Heart right ventricle (tissue), 16 donors: ENCODE measurements around the gene ZNF780B. TPM values are rescaled to one million over a fixed set of nuclear protein-coding genes. Genes with fewer than 3 reads are reported as not detected.
"Not testable (repeated sequence)": the region's sequence is repeated elsewhere in the genome, so short reads cannot be mapped to it uniquely, and the experiment has no call there.

ENCODE experiments used
- ATAC-seq, 8 donors: fragments of 200-7000 bp; cut with Tn5 transposase; one replicate each; pipeline ENCODE4 v1.9.1; 2020; ENCODE audit warnings: mild to moderate bottlenecking in 8 of 8, moderate library complexity in 8 of 8, moderate number of reproducible peaks in 1 of 8
- DNase-seq, 2 donors: peaks; one replicate each; pipeline ENCODE4 v3.0.0-alpha.2; 2020
- H3K27ac ChIP-seq, 10 donors: fragments of 200-600 bp; sonication (generic) in 2 of 10; one replicate each; pipeline versions ENCODE4 v1.5.0 to v1.8.0; 2020 to 2022; ENCODE audit warnings: mild to moderate bottlenecking in 3 of 10
- H3K27me3 ChIP-seq, 7 donors: fragments of 200-600 bp; one replicate each; pipeline ENCODE4 v1.8.0; 2021 to 2022; ENCODE audit warnings: mild to moderate bottlenecking in 2 of 7
- H3K36me3 ChIP-seq, 9 donors: fragments of 200-600 bp; sonication (generic) in 1 of 9; one replicate each; pipeline versions ENCODE4 v1.5.0 to v1.8.0; 2020 to 2022; ENCODE audit warnings: mild to moderate bottlenecking in 2 of 9
- H3K4me1 ChIP-seq, 9 donors: fragments of 200-600 bp; sonication (generic) in 1 of 9; one replicate each; pipeline versions ENCODE4 v1.5.0 to v1.8.0; 2020 to 2022; ENCODE audit warnings: mild to moderate bottlenecking in 4 of 9
- H3K4me3 ChIP-seq, 10 donors: fragments of 200-600 bp; sonication (generic) in 2 of 10; one replicate each; pipeline versions ENCODE4 v1.5.0 to v1.8.0; 2020 to 2022; ENCODE audit warnings: mild to moderate bottlenecking in 7 of 10, moderate library complexity in 2 of 10
- H3K9me3 ChIP-seq, 11 donors: fragments of 200-600 bp in 10 of 11; sonication (generic) in 2 of 11; one replicate each; pipeline versions ENCODE4 v1.5.0 to v1.8.0; 2013 to 2022; ENCODE audit warnings: mild to moderate bottlenecking in 2 of 11, control low read depth in 1 of 11, moderate library complexity in 1 of 11
- WGBS, 2 donors: extraction: QIAGEN DNeasy Blood & Tissue Kit; methylation state at CpG; one replicate each; pipeline ENCODE4 v1.1.7; 2013; ENCODE audit warnings: inconsistent platforms in 1 of 2; 5-methylcytosine and 5-hydroxymethylcytosine counted together
- intact Hi-C, 10 donors: fragments of 100-400 bp; cut with DNase I; formaldehyde crosslinking; loops; one replicate each; pipeline versions ENCODE4 v1.11.1 to v1.14.2; 2022
- polyA plus RNA-seq, 2 donors: library from polyadenylated mRNA; stranded (reverse); fragments of 200-250 nt; gene quantifications; one replicate each; pipeline ENCODE4 v1.2.3, GENCODE V29; 2013
- total RNA-seq, 10 donors: library from RNA; stranded (reverse); fragmentation: NEBNext Ultra II Directional in 3 of 10; extraction: Animal tissue kit (Norgen Biotek cat#: 25700) in 3 of 10; gene quantifications; one replicate each; pipeline versions ENCODE4 v1.2.1 to v1.2.4, GENCODE V29; 2021 to 2023
- TF ChIP-seq, protein P1 (sequence below), 9 donors: fragments of 200-600 bp; sonication (generic) in 2 of 9; IDR thresholded peaks; one replicate each; pipeline versions ENCODE4 v1.5.0 to v1.8.0; 2021 to 2022; ENCODE audit warnings: antibody characterized with exemption in 9 of 9, mild to moderate bottlenecking in 5 of 9, moderate library complexity in 1 of 9
- donor health status: Arrhythmogenic right ventricular cardiomyopathy.
- donor health status: ischemic (EF 13 %, LVEDD 7.1; RV severe dilation, severe dysfunction).
- donor health status: healthy with polysubstance abuse.
- donor health status: DM: no; HTN: yes; CAD: no.
- donor health status: DM: no; HTN: no; CAD: no.
- donor health status: ischemic (EF 25% LVEDD 6.9; RV normal size, moderate dysfunction).
- donor health status: ischemic (EF 25% LVEDD 5.7; RV mildly dilated, moderate dysfunction).
- donor health status: healthy.
- donor health status: DM: yes; HTN: yes; CAD: no.
- donor health status: Ischemic cardiomyopathy.
- donor health status: ischemic (EF 35%, LVEDD 5.7; RV mildly dilated, moderate dysfunction).
- donor health status: nonischemic (EF 11% LVEDD 7.7; RV severe dilation, severe dysfunction).
- donor health status: DM: yes; HTN: yes; CAD: no.
- donor health status: PGD.
- donor health status: ischemic (EF 29% LVEDD 5.4; RV normal size, mild dysfunction).
- donor health status: nonischemic (EF 23%, LVEDD 6.1; RV moderate dilation, normal function).

Gene ZNF780B
- total and polyA plus RNA-seq, 12 donors: 3.1 to 29.7 (median 24.5) TPM

DNA sequence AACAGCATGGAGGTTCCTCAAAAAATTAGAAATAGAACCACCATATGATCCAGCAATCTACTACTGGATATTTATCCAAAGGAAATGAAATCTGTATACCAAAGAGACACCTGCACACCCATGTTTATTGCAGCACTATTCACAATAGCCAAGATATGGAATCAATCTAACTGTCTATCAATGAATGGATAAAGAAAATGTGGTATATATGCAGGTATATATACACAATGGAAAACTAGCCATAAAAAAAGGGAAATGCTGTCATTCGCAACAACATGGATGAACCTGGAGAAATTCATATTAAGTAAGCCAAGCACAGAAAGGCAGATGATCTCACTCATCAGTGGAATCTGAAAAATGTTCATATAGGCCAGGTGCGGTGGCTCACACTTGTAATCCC lies 2.5 kb downstream of the ZNF780B start:
- ATAC-seq (no peak), DNase-seq (no peak)
- peaks cover 0 to 49% (median 8%) of the 10 kb centered on the region in 11 donors for H3K9me3 ChIP-seq
- H3K4me1 ChIP-seq: peaks cover 0 to 31% (median 16%) of the 10 kb centered on the region in 9 donors
- WGBS, 2 donors: 97 to 100% methylated on average over 2 of the region's 2 CpGs
- TF ChIP-seq, protein P1, sequence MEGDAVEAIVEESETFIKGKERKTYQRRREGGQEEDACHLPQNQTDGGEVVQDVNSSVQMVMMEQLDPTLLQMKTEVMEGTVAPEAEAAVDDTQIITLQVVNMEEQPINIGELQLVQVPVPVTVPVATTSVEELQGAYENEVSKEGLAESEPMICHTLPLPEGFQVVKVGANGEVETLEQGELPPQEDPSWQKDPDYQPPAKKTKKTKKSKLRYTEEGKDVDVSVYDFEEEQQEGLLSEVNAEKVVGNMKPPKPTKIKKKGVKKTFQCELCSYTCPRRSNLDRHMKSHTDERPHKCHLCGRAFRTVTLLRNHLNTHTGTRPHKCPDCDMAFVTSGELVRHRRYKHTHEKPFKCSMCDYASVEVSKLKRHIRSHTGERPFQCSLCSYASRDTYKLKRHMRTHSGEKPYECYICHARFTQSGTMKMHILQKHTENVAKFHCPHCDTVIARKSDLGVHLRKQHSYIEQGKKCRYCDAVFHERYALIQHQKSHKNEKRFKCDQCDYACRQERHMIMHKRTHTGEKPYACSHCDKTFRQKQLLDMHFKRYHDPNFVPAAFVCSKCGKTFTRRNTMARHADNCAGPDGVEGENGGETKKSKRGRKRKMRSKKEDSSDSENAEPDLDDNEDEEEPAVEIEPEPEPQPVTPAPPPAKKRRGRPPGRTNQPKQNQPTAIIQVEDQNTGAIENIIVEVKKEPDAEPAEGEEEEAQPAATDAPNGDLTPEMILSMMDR (IDR thresholded peaks at IDR 0.05): no peak
- no peak overlapping the region for H3K27ac ChIP-seq
- intact Hi-C loops: loop anchor here in 3 of 10 donors (10.0 kb wide), 1 partner anchor 49 kb away; no protein-coding TSS in a partner anchor
- H3K4me3 ChIP-seq: peak overlapping the region in 1 of 10 donors; percentile 76
- no peaks in the 10 kb centered on the region for H3K27me3 ChIP-seq
- H3K36me3 ChIP-seq: peaks cover 0 to 22% (median 13%) of the 10 kb centered on the region in 9 donors

GRCh38 chr19:40041718-40042117 lies 14.3 kb downstream of the ZNF780B start:
- 97 to 100% methylated on average over 1 of the region's 1 CpG for WGBS, 2 donors
- H3K4me3 ChIP-seq, intact Hi-C loops, H3K27ac ChIP-seq, H3K4me1 ChIP-seq, ATAC-seq, H3K27me3 ChIP-seq, DNase-seq: not testable (repeated sequence)
- peaks cover 4 to 58% (median 36%) of the 10 kb centered on the region in 9 donors for H3K36me3 ChIP-seq
- H3K9me3 ChIP-seq: peaks cover 0 to 85% (median 39%) of the 10 kb centered on the region in 11 donors

- H3K9me3 ChIP-seq: peaks cover 0 to 87% (median 53%) of the 10 kb centered on the region in 11 donors
- DNase-seq, H3K27me3 ChIP-seq, ATAC-seq, H3K4me1 ChIP-seq, H3K4me3 ChIP-seq, H3K27ac ChIP-seq, intact Hi-C loops: not testable (repeated sequence)
- peaks cover 0 to 58% (median 16%) of the 10 kb centered on the region in 9 donors for H3K36me3 ChIP-seq
- 99% methylated on average over 3 of the region's 3 CpGs for WGBS, 2 donors
Observed at GRCh38 chr19:40038047-40038446, 18.0 kb downstream of the ZNF780B start.

DNA sequence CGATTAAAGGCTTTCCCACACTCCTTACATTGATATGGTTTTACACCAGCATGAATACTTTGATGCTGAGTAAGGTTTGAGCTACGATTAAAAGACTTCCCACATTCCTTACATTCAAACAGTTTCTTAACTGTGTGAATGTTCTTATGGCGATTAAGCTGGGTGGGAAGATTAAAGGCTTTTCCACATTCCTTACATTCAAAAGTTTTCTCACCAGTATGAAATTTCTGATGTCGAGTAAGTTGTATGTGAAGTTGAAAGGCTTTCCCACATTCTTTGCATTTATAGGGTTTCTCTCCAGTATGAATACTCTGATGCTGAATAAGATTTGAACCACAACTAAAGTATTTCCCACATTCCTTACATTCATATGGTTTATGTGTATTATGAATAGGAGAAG lies 20.0 kb downstream of the ZNF780B start:
- intact Hi-C loops: no loop called here
- ATAC-seq (no peak), DNase-seq (no peak)
- H3K27me3 ChIP-seq: no peaks in the 10 kb centered on the region
- no peak overlapping the region for H3K27ac ChIP-seq
- TF ChIP-seq, protein P1 (IDR thresholded peaks at IDR 0.05): no peak
- peaks cover 0 to 65% (median 15%) of the 10 kb centered on the region in 9 donors for H3K36me3 ChIP-seq
- H3K9me3 ChIP-seq: peaks cover 0 to 90% (median 66%) of the 10 kb centered on the region in 11 donors
- no peak overlapping the region for H3K4me3 ChIP-seq
- WGBS, 2 donors: 96 to 98% methylated on average over 4 of the region's 4 CpGs
- H3K4me1 ChIP-seq: no peaks in the 10 kb centered on the region

GRCh38 chr19:40033989-40034560 lies 22.0 kb downstream of the ZNF780B start:
- ATAC-seq (no peak), DNase-seq (no peak)
- Histone ChIP-seq H3K27ac (no peak overlapping the region), H3K9me3 (peaks cover 0 to 96% (median 85%) of the 10 kb centered on the region in 11 donors), H3K36me3 (peaks cover 0 to 65% (median 15%) of the 10 kb centered on the region in 9 donors), H3K4me1 (no peaks in the 10 kb centered on the region), H3K27me3 (no peaks in the 10 kb centered on the region), H3K4me3 (no peak overlapping the region)
- intact Hi-C loops: no loop called here
- WGBS, 2 donors: 98 to 100% methylated on average over 2 of the region's 2 CpGs
- TF ChIP-seq, protein P1 (IDR thresholded peaks at IDR 0.05): no peak
